ENCODE measurements around the gene TESPA1.
A peak's percentile ranks its signal among the peaks of the same experiment; 100 is the strongest.

Gene TESPA1

GRCh38 chr12:54983536-54984101 lies 943 bp downstream of the TESPA1 start:
- DNase-seq, result peak; percentile 26

- no peak for DNase-seq
Observed at GRCh38 chr12:54981796-54982195, 2.8 kb downstream of the TESPA1 start.

DNA sequence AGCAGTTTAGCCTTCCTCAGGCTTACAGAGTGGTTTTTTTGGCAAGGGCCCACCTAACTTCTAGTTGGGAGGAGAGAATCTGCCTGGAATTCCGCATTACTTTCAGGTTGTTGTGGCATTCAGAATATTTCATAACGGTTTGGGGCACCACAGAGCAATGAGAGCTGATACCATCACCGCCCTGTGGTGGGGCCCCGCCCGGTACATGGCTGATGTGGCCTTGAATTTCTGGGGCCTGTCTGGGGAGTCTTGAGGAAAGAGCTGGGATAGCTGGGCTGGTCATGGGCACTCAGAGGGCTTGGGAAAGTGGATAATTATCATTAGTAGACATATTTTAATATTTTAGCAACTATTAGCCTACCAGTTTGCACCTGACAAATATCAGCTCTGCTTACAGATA lies 4.2 kb downstream of the TESPA1 start:
- peak; percentile 55 for DNase-seq

- no peak for DNase-seq
Observed at GRCh38 chr12:54977857-54978256, 6.7 kb downstream of the TESPA1 start.

GRCh38 chr12:54977155-54977554 lies 7.4 kb downstream of the TESPA1 start:
- DNase-seq, result no peak

GRCh38 chr12:54975875-54976274 lies 8.7 kb downstream of the TESPA1 start:
- DNase-seq, result no peak

GRCh38 chr12:54975272-54975671 lies 9.3 kb downstream of the TESPA1 start:
- no peak for DNase-seq

DNA sequence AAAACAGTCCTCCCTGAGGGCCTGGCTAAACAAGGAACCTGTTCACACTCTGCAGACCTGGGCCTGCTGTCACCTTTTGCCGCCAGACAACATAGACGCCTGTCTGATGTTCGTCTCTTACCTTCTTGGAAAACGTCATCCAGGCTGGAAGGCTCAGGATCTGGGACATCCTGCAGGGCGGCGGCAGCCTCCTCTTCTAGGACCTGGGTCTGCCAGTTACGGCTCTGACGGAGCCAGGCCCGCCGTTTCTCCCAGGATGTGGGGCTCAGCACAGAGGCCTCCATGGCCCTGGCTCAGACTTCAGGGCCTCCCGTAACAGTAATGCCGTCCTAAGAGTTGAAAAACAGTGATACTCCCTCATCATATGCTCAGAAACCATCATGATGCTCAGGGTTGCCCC lies 10.3 kb downstream of the TESPA1 start:
- no peak for DNase-seq

- DNase-seq, result no peak
Observed at GRCh38 chr12:54973556-54973955, 11.0 kb downstream of the TESPA1 start.

DNA sequence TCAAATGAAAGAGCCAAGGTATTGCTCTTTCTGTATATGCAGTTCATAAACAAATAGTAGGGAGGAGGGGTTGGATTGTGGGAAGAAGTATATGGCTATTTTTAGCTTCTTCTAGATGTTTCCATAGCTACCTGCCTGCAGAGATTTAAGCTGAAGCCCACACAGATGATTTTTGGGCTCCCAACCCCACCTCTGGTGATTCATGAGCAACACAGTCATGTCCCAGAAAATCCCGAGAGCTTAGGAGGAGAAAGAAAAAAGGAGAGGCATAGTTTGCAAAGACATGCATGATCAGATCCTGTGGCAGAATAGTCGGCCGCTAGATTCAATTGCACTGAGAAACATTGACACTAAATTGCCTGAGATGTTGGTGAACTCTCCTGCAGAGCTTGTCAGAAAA lies 13.8 kb downstream of the TESPA1 start:
- no peak for DNase-seq

GRCh38 chr12:54968181-54968730 lies 16.3 kb downstream of the TESPA1 start:
- no peak for DNase-seq

DNA sequence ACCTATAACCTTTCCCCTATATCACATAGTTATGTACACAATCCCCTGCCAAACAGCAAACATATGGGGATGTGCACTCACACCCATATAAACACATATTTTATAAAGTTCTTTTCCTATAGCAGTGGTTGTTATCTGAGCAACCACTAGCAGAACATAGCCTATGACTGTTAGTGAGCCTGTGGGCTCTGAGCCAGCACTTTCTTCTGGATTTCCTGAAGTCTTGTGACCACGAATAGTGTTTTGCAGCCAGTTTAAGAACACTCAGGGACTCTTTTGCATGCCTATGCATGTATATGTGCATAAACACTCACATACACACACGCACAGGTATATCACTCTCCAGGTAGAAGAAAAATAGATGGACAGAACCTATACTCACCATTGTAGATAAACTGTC lies 17.1 kb downstream of the TESPA1 start:
- peak; percentile 26 for DNase-seq

- DNase-seq, result no peak
Observed at GRCh38 chr12:54961190-54961589, 23.4 kb downstream of the TESPA1 start.

DNA sequence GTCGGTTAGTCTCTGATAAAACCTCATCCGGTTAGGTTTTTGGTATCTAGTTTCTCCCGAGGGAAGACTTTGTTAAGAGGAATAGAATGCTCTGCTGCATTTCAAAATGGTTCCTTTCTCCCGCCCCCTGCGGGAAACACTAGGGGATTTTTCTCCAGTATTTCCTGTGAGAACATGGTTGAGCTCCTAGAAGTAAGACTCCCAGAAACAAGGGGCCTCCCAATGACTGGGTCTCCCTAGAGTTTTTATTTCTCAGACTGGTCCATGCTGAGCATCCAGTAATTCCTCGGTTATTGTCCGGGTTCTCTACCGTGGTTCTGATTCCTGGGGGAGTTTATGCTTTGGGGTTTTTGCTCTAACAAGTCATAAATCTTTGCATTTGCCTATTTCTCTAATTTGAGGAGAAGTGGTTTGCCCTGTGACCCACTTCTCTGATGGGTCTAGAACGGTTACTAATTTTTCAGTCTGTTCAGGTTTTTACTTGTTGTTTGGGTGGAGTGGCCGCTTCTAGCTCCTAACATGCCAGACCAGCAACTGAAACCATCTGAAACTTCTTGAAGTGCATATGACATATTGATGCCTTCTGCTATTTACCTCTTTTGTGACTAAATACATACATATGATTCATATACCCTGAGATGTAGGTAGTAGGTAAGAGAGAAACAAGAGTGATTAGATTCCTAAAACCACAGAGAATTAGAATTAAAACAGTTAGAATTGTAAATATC lies 25.1 kb downstream of the TESPA1 start:
- DNase-seq, result no peak

- peak; percentile 37 for DNase-seq
Observed at GRCh38 chr12:54958048-54958658, 26.4 kb downstream of the TESPA1 start.

- DNase-seq, result no peak
Observed at GRCh38 chr12:54956818-54957641, 27.5 kb downstream of the TESPA1 start.

DNA sequence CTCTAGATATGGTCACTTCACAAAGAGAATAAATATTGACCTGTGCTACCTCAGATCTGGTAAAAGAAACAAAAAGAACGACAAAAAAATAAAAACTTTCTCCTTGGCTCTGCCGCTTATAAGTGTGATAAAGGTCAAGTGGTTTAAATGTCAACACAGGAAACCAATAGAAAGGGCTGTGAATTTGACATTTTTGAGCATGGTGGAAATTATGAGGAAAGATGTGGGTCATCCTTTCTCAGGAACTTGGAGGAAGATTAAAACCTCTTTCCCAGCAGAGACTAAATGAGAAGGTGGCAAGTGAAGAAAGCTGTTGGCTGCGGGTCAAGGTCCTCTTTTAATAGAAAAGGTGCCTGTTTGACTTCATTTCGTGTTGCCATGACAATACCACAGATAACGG lies 28.2 kb downstream of the TESPA1 start:
- DNase-seq, result no peak

DNA sequence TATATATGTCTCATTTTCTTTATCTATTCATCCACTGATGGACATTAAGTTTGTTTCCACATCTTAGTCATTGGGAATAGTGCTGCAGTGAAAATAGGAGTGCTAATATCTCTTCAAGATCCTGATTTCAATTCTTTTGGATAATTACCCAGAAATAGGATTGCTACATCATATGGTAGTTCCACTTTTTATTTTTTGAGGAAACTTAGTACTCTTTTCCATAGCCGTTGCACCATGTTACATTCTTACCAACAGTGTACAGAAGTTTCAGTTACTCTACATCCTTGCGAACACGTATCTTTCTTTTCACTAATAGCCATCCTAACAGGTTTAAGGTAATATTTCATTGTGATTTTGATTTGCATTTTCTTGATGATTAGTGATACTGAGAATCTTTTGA lies 29.8 kb downstream of the TESPA1 start:
- DNase-seq, result no peak

GRCh38 chr12:54954228-54954627 lies 30.3 kb downstream of the TESPA1 start:
- no peak for DNase-seq

DNA sequence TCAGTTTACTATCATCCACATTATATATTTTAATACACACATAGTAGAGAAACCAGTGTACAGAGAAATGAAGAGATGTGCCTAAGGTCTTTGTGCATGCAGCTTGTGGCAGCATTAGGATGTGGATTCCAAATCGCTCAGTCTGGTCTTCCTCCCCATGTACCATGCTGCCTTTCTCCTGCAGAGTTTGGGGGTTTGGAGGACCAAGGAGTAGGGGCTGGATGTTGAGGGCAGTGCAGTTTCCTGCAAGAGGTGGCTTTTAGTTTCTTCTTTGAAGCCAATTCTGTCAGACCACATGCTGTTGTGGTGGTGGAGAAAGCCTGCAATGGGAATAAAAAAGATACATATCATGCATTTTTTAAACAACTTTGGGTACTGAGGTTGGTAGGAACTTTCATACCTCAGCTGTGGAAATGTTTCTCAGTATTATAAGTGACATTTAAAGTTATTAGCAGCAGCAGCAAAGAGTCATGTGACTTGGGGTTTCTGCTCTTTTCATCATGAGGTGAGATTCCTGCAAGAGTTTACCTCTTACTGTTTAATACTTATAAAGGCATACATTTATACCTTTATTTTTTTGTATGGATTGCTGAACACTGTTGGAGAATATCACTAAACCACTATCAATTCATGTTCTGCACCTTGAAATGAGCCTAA lies 34.4 kb downstream of the TESPA1 start:
- no peak for DNase-seq

GRCh38 chr12:54949073-54949711 lies 35.4 kb downstream of the TESPA1 start:
- DNase-seq, result no peak

GRCh38 chr12:54948171-54948570 lies 36.4 kb downstream of the TESPA1 start:
- no peak for DNase-seq
